K562 (cell line): ENCODE data around the gene MIX23. TPM values are rescaled to one million over a fixed set of nuclear protein-coding genes. Genes with fewer than 3 reads are reported as not detected.

Source experiments
- ASH1L ChIP-seq: fragments of 450-650 bp; IDR thresholded peaks from 2 replicates; pipeline ENCODE4 v1.6.1; 2018; ENCODE audit warnings: borderline replicate concordance, mild to moderate bottlenecking, low read depth; ENCODE audit not compliant: partially characterized antibody
- EGR1 ChIP-seq: fragments of 450-650 bp; conservative IDR thresholded peaks from 2 replicates; pipeline ENCODE4 v1.6.1; 2017; ENCODE audit warnings: mild to moderate bottlenecking
- FOS ChIP-seq: IDR thresholded peaks from 3 replicates; pipeline ENCODE4 v1.6.1; 2011; ENCODE audit not compliant: insufficient read length; ENCODE audit errors: extremely low read depth
- FOSL1 ChIP-seq: fragments of 200-800 bp; sonication (Bioruptor generic); conservative IDR thresholded peaks from 2 replicates; pipeline ENCODE4 v1.6.1; 2016; ENCODE audit warnings: missing genetic modification characterization, missing compliant biosample characterization
- MEF2D ChIP-seq: conservative IDR thresholded peaks from 2 replicates; pipeline ENCODE4 v1.6.1; 2016; ENCODE audit warnings: low read depth, missing genetic modification characterization, missing compliant biosample characterization
- SUPT5H ChIP-seq: fragments of 450-650 bp; IDR thresholded peaks from 2 replicates; pipeline ENCODE4 v1.6.1; 2016
- TCF3 ChIP-seq: sonication (generic); formaldehyde crosslinking; IDR thresholded peaks from 2 replicates; pipeline ENCODE4 v1.4.0; 2020; ENCODE audit warnings: mild to moderate bottlenecking, missing genetic modification reagents
- U2AF2 ChIP-seq: fragments of 200-400 bp; formaldehyde crosslinking; optimal IDR thresholded peaks from 2 replicates; pipeline ENCODE3; 2017; ENCODE audit warnings: low read depth, mild to moderate bottlenecking, low read length
- ZNF24 ChIP-seq: fragments of 450-650 bp; IDR thresholded peaks from 2 replicates; pipeline ENCODE4 v1.6.1; 2016
- ZNF318 ChIP-seq, 2 experiments: fragments of 450-650 bp; IDR thresholded peaks; 2 replicates each; pipeline ENCODE4 v1.6.1; 2016; ENCODE audit warnings: mild to moderate bottlenecking in 2 of 2, borderline replicate concordance in 1 of 2, low read depth in 1 of 2, moderate library complexity in 1 of 2
- ZNF436 ChIP-seq: fragments of 250-450, 450-650 bp; sonication (Bioruptor Pico); formaldehyde crosslinking; IDR thresholded peaks from 2 replicates; pipeline ENCODE4 v1.7.0; 2020; ENCODE audit warnings: mild to moderate bottlenecking
- ZNF764 ChIP-seq: fragments of 250-450 bp; sonication (Bioruptor Pico); IDR thresholded peaks from 2 replicates; pipeline ENCODE4 v1.4.0; 2020; ENCODE audit warnings: low read depth, mild to moderate bottlenecking, moderate library complexity
- polyA plus RNA-seq, 8 experiments: library from polyadenylated mRNA; depleted of rRNA in 4 of 8; stranded (reverse) in 5 of 8; unstranded in 3 of 8; fragments of >200 nt; fragmentation: Nextera tagmentation in 2 of 8; fragmentation: Illumina TruSeq in 1 of 8; extraction: Ambion mirVana in 2 of 8; extraction: Trizol in 1 of 8; gene quantifications; 2 replicates each; pipeline versions ENCODE4 v1.2.1 to v1.2.3, GENCODE V29; 2011 to 2014; ENCODE audit warnings: inconsistent platforms in 1 of 8, missing spikeins in 1 of 8
- total RNA-seq, 7 experiments: library from RNA; depleted of rRNA in 6 of 7; stranded (reverse); fragments of >200 nt in 6 of 7; fragmentation: Illumina TruSeq in 2 of 7; extraction: Trizol in 2 of 7; gene quantifications; 2 replicates each; pipeline versions ENCODE4 v1.2.1 to v1.2.3, GENCODE V29; 2011 to 2021; ENCODE audit warnings: low replicate concordance in 1 of 7

MIX23 gene
- total and polyA plus RNA-seq, 9 of the 15 experiments (the other 6 are each of a cell fraction or from before 2014, with no cell fraction given) = 45.5 to 185 (median 106) TPM

DNA sequence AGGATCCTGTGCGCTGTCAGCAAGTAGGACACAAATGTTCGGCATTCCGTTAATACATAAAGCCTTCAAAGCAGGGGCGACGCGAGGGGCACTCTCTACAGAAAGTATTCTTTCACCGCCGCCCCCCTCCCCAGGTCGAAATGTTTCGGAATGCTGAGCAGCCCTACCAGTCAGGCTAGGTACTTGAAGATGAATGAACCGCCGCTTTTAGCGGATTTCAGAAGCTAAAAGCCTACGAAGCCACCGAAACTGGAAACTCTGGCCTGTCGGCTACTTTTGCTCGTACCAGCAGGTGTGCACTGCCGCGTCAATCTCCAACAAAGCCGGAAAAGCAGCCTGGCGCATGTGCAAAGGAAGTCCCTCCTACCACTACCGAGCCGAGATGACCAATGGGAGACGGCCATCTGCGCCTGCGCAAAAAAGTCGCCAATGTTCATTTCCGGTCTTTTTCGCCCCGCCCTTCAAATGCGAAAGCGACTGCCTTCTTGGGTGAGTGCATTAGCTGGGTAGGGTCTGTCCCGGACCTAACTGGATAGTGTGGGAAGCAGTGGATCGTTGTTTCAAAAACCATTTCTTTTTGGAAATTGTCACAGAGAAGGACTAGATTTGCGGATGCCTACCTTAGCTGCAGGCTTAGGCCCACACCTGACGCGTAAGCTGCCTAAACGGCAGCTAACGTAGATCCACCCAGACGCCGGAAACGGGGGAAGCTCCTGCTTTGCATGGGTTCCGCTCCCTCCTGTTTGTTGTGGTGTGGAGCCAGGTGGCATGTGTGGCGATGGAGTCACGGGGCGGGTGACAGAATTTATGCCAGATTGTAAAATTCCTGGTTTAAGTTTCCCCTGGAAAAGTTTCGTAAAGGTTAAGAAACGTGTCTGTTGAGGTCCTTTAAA, 33.0 kb upstream of the MIX23 start, which contains the start of gene WDR5B (continued):
- TF ChIP-seq FOS (peak; percentile 37), MEF2D (tag) (no peak), EGR1 (0 out of 2 replicates have a peak, but pooled peaks have one; percentile 4), ZNF764 (CRISPR knock-in tag) (no peak), ASH1L (peak; percentile 31), ZNF436 (CRISPR knock-in tag) (no peak), TCF3 (CRISPR knock-in tag) (no peak), ZNF318 (IDR thresholded peaks at IDR 0.05; ENCODE audit: borderline replicate concordance in 1 of 2, low read depth in 1 of 2) (0 out of 4 replicates have a peak, but pooled peaks of 1 of the 2 experiments have one; percentile 37), SUPT5H (peak; percentile 92), U2AF2 (no peak), FOSL1 (tag) (no peak), ZNF24 (no peak)
